Kidney glomerular epithelial cell (primary cell): ENCODE results near the gene NUS1.
"Not testable (repeated sequence)": the region's sequence is repeated elsewhere in the genome, so short reads cannot be mapped to it uniquely, and the experiment has no call there.

ENCODE experiments used
- DNase-seq: peaks from one replicate; lab custom pipeline; 2025; lab: John Stamatoyannopoulos, UW

Gene NUS1

GRCh38 chr6:117674991-117675657, at the start of gene NUS1:
NUS1 (plus strand) TSS chr6:117675469; CDS start chr6:117675671, 202 bp downstream.
- peak; percentile 95 for DNase-seq

- no peak for DNase-seq
These were observed 47.7 kb upstream of the NUS1 start for GRCh38 chr6:117627533-117627932.

GRCh38 chr6:117629119-117629660, 46.1 kb upstream of the NUS1 start:
- no peak for DNase-seq

GRCh38 chr6:117637770-117638169, 37.5 kb upstream of the NUS1 start:
- no peak for DNase-seq

GRCh38 chr6:117642976-117643375, 32.3 kb upstream of the NUS1 start:
- DNase-seq = no peak

GRCh38 chr6:117651984-117652383, 23.3 kb upstream of the NUS1 start:
- not testable (repeated sequence) for DNase-seq

- no peak for DNase-seq
These were observed 21.3 kb upstream of the NUS1 start for GRCh38 chr6:117653949-117654348.

- DNase-seq = no peak
These were observed 19.9 kb upstream of the NUS1 start for GRCh38 chr6:117655380-117655779.

- no peak for DNase-seq
These were observed 8.4 kb upstream of the NUS1 start for GRCh38 chr6:117666881-117667280.

GRCh38 chr6:117668736-117669135, 6.5 kb upstream of the NUS1 start:
- DNase-seq = no peak

- no peak for DNase-seq
These were observed 766 bp upstream of the NUS1 start for GRCh38 chr6:117674503-117674902.

GRCh38 chr6:117675658-117676301, 511 bp downstream of the NUS1 start:
- not testable (repeated sequence) for DNase-seq

- DNase-seq = no peak
These were observed 1.4 kb downstream of the NUS1 start for GRCh38 chr6:117676577-117677218.

- DNase-seq = no peak
These were observed 2.4 kb downstream of the NUS1 start for GRCh38 chr6:117677553-117678141.

GRCh38 chr6:117681162-117681741, 6.0 kb downstream of the NUS1 start:
- no peak for DNase-seq

- no peak for DNase-seq
These were observed 9.5 kb downstream of the NUS1 start for GRCh38 chr6:117684749-117685148.

GRCh38 chr6:117685359-117685758, 10.1 kb downstream of the NUS1 start:
- DNase-seq = no peak

- DNase-seq = no peak
These were observed 11.9 kb downstream of the NUS1 start for GRCh38 chr6:117687021-117687648.

GRCh38 chr6:117689584-117689983, 14.3 kb downstream of the NUS1 start:
- DNase-seq = not testable (repeated sequence)

GRCh38 chr6:117706504-117706903, 31.2 kb downstream of the NUS1 start:
- no peak for DNase-seq

GRCh38 chr6:117706936-117707509, 31.8 kb downstream of the NUS1 start:
- not testable (repeated sequence) for DNase-seq
